H9 (cell line): ENCODE data around the gene GPR183. TPM values are rescaled to one million over a fixed set of nuclear protein-coding genes. Genes with fewer than 3 reads are reported as not detected.

Source experiments
- DNase-seq: peaks from one replicate; pipeline ENCODE4 v3.0.0-alpha.2; 2017
- H2AFZ ChIP-seq: one replicate; pipeline ENCODE4 v1.6.1; 2013; ENCODE audit warnings: mild to moderate bottlenecking, low read length, control low read depth, moderate library complexity
- H2AK5ac ChIP-seq: 2 replicates; pipeline ENCODE4 v1.6.1; 2013; ENCODE audit warnings: low read length, control low read depth, mixed read lengths; ENCODE audit not compliant: insufficient read length
- H2BK120ac ChIP-seq: one replicate; pipeline ENCODE4 v1.6.1; 2013; ENCODE audit warnings: low read depth, mild to moderate bottlenecking, low read length, control low read depth, inconsistent platforms; ENCODE audit not compliant: poor library complexity, severe bottlenecking
- H2BK12ac ChIP-seq: 2 replicates; pipeline ENCODE4 v1.6.1; 2013; ENCODE audit warnings: low read length, control low read depth, mixed read lengths, low read depth; ENCODE audit not compliant: insufficient read length
- H2BK15ac ChIP-seq: 2 replicates; pipeline ENCODE4 v1.6.1; 2013; ENCODE audit warnings: low read depth, low read length, control low read depth
- H2BK20ac ChIP-seq: one replicate; pipeline ENCODE4 v1.6.1; 2013; ENCODE audit warnings: low read depth, mild to moderate bottlenecking, low read length, control low read depth, inconsistent platforms; ENCODE audit not compliant: poor library complexity, severe bottlenecking
- H2BK5ac ChIP-seq: 2 replicates; pipeline ENCODE4 v1.6.1; 2013; ENCODE audit warnings: low read length, control low read depth, mixed read lengths; ENCODE audit not compliant: insufficient read length
- H3K14ac ChIP-seq: 2 replicates; pipeline ENCODE4 v1.6.1; 2013; ENCODE audit warnings: low read length, control low read depth; ENCODE audit not compliant: insufficient read depth
- H3K18ac ChIP-seq: 2 replicates; pipeline ENCODE4 v1.6.1; 2013; ENCODE audit warnings: low read depth, mild to moderate bottlenecking, mixed read lengths, low read length, control low read depth; ENCODE audit not compliant: insufficient read length
- H3K23ac ChIP-seq: 2 replicates; pipeline ENCODE4 v1.6.1; 2013; ENCODE audit warnings: low read length, control low read depth, mixed read lengths, low read depth; ENCODE audit not compliant: insufficient read length
- H3K23me2 ChIP-seq: 2 replicates; pipeline ENCODE4 v1.6.1; 2013; ENCODE audit warnings: low read depth, mild to moderate bottlenecking, mixed read lengths, low read length, control low read depth; ENCODE audit not compliant: insufficient read length, poor library complexity, severe bottlenecking
- H3K27ac ChIP-seq: 2 replicates; pipeline ENCODE4 v1.5.1; 2013; ENCODE audit warnings: low read length, control low read depth, mixed read lengths, low read depth; ENCODE audit not compliant: insufficient read length
- H3K27me3 ChIP-seq: 2 replicates; pipeline ENCODE4 v1.6.1; 2013; ENCODE audit warnings: low read length, control low read depth, inconsistent platforms; ENCODE audit not compliant: insufficient read depth
- H3K4ac ChIP-seq: 2 replicates; pipeline ENCODE4 v1.6.1; 2013; ENCODE audit warnings: low read depth, mild to moderate bottlenecking, control low read depth, inconsistent platforms, low read length, moderate library complexity
- H3K4me1 ChIP-seq: 2 replicates; pipeline ENCODE4 v1.6.1; 2013; ENCODE audit warnings: low read length, control low read depth, inconsistent platforms; ENCODE audit not compliant: insufficient read depth
- H3K4me2 ChIP-seq: 2 replicates; pipeline ENCODE4 v1.6.1; 2013; ENCODE audit warnings: low read length, control low read depth, mixed read lengths; ENCODE audit not compliant: insufficient read length, insufficient read depth
- H3K56ac ChIP-seq: 2 replicates; pipeline ENCODE4 v1.6.1; 2013; ENCODE audit warnings: low read depth, mild to moderate bottlenecking, mixed read lengths, low read length, control low read depth; ENCODE audit not compliant: insufficient read length
- H3K79me1 ChIP-seq: 2 replicates; pipeline ENCODE4 v1.6.1; 2013; ENCODE audit warnings: low read depth, mild to moderate bottlenecking, moderate library complexity, low read length, control low read depth, inconsistent platforms; ENCODE audit not compliant: insufficient read depth, poor library complexity, severe bottlenecking
- H3K79me2 ChIP-seq: 2 replicates; pipeline ENCODE4 v1.6.1; 2013; ENCODE audit warnings: low read length, control low read depth, inconsistent platforms; ENCODE audit not compliant: insufficient read depth
- H3K9ac ChIP-seq: 2 replicates; pipeline ENCODE4 v1.6.1; 2013; ENCODE audit warnings: low read length, control low read depth, mixed read lengths; ENCODE audit not compliant: insufficient read length; ENCODE audit errors: extremely low read depth
- H3K9me3 ChIP-seq: one replicate; pipeline ENCODE4 v1.6.1; 2013; ENCODE audit warnings: low read depth, low read length, inconsistent platforms; ENCODE audit not compliant: control insufficient read depth
- H3T11ph ChIP-seq: one replicate; pipeline ENCODE4 v1.6.1; 2013; ENCODE audit warnings: mild to moderate bottlenecking, low read length, control low read depth, inconsistent platforms
- H4K20me1 ChIP-seq: one replicate; pipeline ENCODE4 v1.6.1; 2013; ENCODE audit not compliant: control insufficient read depth, insufficient read length, insufficient read depth
- H4K5ac ChIP-seq: 2 replicates; pipeline ENCODE4 v1.6.1; 2013; ENCODE audit warnings: low read depth, mild to moderate bottlenecking, mixed read lengths, low read length, control low read depth; ENCODE audit not compliant: insufficient read length
- H4K8ac ChIP-seq: replicated peaks from 2 replicates; pipeline ENCODE4 v1.6.1; 2013; ENCODE audit warnings: low read length, control low read depth, mixed read lengths, low read depth; ENCODE audit not compliant: insufficient read length
- H4K91ac ChIP-seq: 2 replicates; pipeline ENCODE4 v1.6.1; 2013; ENCODE audit warnings: low read depth, mild to moderate bottlenecking, moderate library complexity, mixed read lengths, low read length, control low read depth; ENCODE audit not compliant: insufficient read length
- H3K27ac Mint-ChIP-seq, 3 experiments: 2 replicates in 2 of 3; 3 replicates in 1 of 3; pipeline ENCODE4 v1.8.0; 2020 to 2021; ENCODE audit warnings: mixed read lengths in 3 of 3, mild to moderate bottlenecking in 1 of 3, moderate library complexity in 1 of 3
- H3K27me3 Mint-ChIP-seq: 2 replicates; pipeline ENCODE4 v1.8.0; 2021; ENCODE audit warnings: low read depth, mild to moderate bottlenecking, moderate library complexity, mixed read lengths
- H3K36me3 Mint-ChIP-seq, 3 experiments: 2 replicates in 2 of 3; 3 replicates in 1 of 3; pipeline ENCODE4 v1.8.0; 2020 to 2021; ENCODE audit warnings: low read depth in 3 of 3, mixed read lengths in 3 of 3; ENCODE audit not compliant: insufficient read depth in 1 of 3
- H3K4me1 Mint-ChIP-seq, 2 experiments: 2 replicates each; pipeline ENCODE4 v1.8.0; 2020; ENCODE audit warnings: mixed read lengths in 2 of 2
- H3K4me3 Mint-ChIP-seq, 2 experiments: 2 replicates in 1 of 2; 3 replicates in 1 of 2; pipeline ENCODE4 v1.8.0; 2020 to 2021; ENCODE audit warnings: mild to moderate bottlenecking in 2 of 2, mixed read lengths in 2 of 2, moderate library complexity in 1 of 2
- H3K9me3 Mint-ChIP-seq, 2 experiments: 2 replicates in 1 of 2; 3 replicates in 1 of 2; pipeline ENCODE4 v1.8.0; 2020; ENCODE audit warnings: mild to moderate bottlenecking in 2 of 2, mixed read lengths in 2 of 2, moderate library complexity in 1 of 2
- WGBS: extraction: QIAGEN DNeasy Blood & Tissue Kit; methylation state at CpG from one replicate; pipeline ENCODE4 v1.1.7; 2013; ENCODE audit warnings: missing lambda C conversion rate, low lambda C conversion rate, mixed read lengths; ENCODE audit not compliant: insufficient read length; ENCODE audit errors: extremely low coverage; 5-methylcytosine and 5-hydroxymethylcytosine counted together
- total RNA-seq: library from RNA; stranded (reverse); gene quantifications from 2 replicates; pipeline ENCODE4 v1.2.1, GENCODE V29; 2021
- TF ChIP-seq, protein P1 (sequence below): fragments of 200-600 bp; sonication (generic); conservative IDR thresholded peaks from 3 replicates; pipeline ENCODE4 v1.8.0; 2021; ENCODE audit warnings: antibody characterized with exemption, mild to moderate bottlenecking

GPR183 gene
- total RNA-seq, 1 experiment from 2014 or later = not detected

GRCh38 chr13:99273128-99273527 lies 34.1 kb downstream of the GPR183 start:
- no peaks in the 10 kb centered on the region for H3K27me3 Mint-ChIP-seq
- DNase-seq = no peak
- no peak overlapping the region for H2BK20ac ChIP-seq
- no peaks in the 10 kb centered on the region for H3K23me2 ChIP-seq
- H4K8ac ChIP-seq = no peak overlapping the region
- no CpG with 5 or more reads among the region's 2 CpGs for WGBS
- peaks cover 0 to 9% (median 4%) of the 10 kb centered on the region in 3 experiments; a peak in 3 of 7 replicates for H3K36me3 Mint-ChIP-seq
- H3K27ac Mint-ChIP-seq = peak overlapping the region in 1 of 3 experiments; percentile 37; a peak in 1 of 7 replicates
- H2BK120ac ChIP-seq = no peak overlapping the region
- no peak overlapping the region for H2BK12ac ChIP-seq
- H3K79me2 ChIP-seq = no peaks in the 10 kb centered on the region
- no peak overlapping the region for H3T11ph ChIP-seq
- H2AFZ ChIP-seq = no peak overlapping the region
- H2AK5ac ChIP-seq = no peak overlapping the region
- H4K20me1 ChIP-seq = no peaks in the 10 kb centered on the region
- no peak overlapping the region for H3K56ac ChIP-seq
- H3K4me3 Mint-ChIP-seq = no peak overlapping the region
- H3K9me3 Mint-ChIP-seq = peaks cover 3% of the 10 kb centered on the region in 2 experiments; a peak in 3 of 5 replicates
- H3K4me1 Mint-ChIP-seq = peaks cover 16 to 18% of the 10 kb centered on the region in 2 experiments
- no peaks in the 10 kb centered on the region for H3K27me3 ChIP-seq
- H3K9ac ChIP-seq = no peak overlapping the region
- no peak overlapping the region for H3K14ac ChIP-seq
- H3K4me2 ChIP-seq = no peak overlapping the region
- H3K4me1 ChIP-seq = no peaks in the 10 kb centered on the region; the same call in 1 of the 2 replicates
- H3K23ac ChIP-seq = no peak overlapping the region
- no peak overlapping the region for H2BK5ac ChIP-seq
- H4K91ac ChIP-seq = no peak overlapping the region
- H4K5ac ChIP-seq = no peak overlapping the region
- H3K9me3 ChIP-seq = no peaks in the 10 kb centered on the region
- no peak overlapping the region for H3K4ac ChIP-seq
- no peak overlapping the region for H2BK15ac ChIP-seq
- H3K18ac ChIP-seq = no peak overlapping the region
- TF ChIP-seq, protein P1, sequence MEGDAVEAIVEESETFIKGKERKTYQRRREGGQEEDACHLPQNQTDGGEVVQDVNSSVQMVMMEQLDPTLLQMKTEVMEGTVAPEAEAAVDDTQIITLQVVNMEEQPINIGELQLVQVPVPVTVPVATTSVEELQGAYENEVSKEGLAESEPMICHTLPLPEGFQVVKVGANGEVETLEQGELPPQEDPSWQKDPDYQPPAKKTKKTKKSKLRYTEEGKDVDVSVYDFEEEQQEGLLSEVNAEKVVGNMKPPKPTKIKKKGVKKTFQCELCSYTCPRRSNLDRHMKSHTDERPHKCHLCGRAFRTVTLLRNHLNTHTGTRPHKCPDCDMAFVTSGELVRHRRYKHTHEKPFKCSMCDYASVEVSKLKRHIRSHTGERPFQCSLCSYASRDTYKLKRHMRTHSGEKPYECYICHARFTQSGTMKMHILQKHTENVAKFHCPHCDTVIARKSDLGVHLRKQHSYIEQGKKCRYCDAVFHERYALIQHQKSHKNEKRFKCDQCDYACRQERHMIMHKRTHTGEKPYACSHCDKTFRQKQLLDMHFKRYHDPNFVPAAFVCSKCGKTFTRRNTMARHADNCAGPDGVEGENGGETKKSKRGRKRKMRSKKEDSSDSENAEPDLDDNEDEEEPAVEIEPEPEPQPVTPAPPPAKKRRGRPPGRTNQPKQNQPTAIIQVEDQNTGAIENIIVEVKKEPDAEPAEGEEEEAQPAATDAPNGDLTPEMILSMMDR = no peak
- peaks cover 10% of the 10 kb centered on the region for H3K79me1 ChIP-seq
- H3K27ac ChIP-seq = no peak overlapping the region
